ENCODE data around the gene INSR. TPM values are rescaled to one million over a fixed set of nuclear protein-coding genes. Genes with fewer than 3 reads are reported as not detected.

Gene INSR
- 10 to 100 TPM; 48.2 to 58.6 (median 55.8) TPM for total RNA-seq
- polyA plus RNA-seq: 17.3 TPM
- long read RNA-seq, donor 1, partial matches to known transcripts: 44 of 56 reads
- long read RNA-seq, donor 1, other reads (novel, unspliced or antisense): 12 of 56 reads
- long read RNA-seq, donor 2, full-length matches to known transcripts: 2 of 33 reads
- long read RNA-seq, donor 2, partial matches to known transcripts: 22 of 33 reads
- long read RNA-seq, donor 2, other reads (novel, unspliced or antisense): 9 of 33 reads
- long read RNA-seq, donor 3, partial matches to known transcripts: 41 of 68 reads
- long read RNA-seq, donor 3, other reads (novel, unspliced or antisense): 27 of 68 reads
- long read RNA-seq, donor 4, full-length matches to known transcripts: 1 of 16 reads
- long read RNA-seq, donor 4, partial matches to known transcripts: 8 of 16 reads
- long read RNA-seq, donor 4, other reads (novel, unspliced or antisense): 7 of 16 reads

GRCh38 chr19:7293762-7294557, at the start of gene INSR:
INSR (minus strand) TSS chr19:7294414; CDS start chr19:7293891, 523 bp downstream.
- Histone ChIP-seq H3K27me3 (ENCODE audit: control insufficient read depth, insufficient read depth) (no peaks in the 10 kb centered on the region), H3K9me3 (ENCODE audit: control insufficient read depth, low read length) (no peaks in the 10 kb centered on the region), H3K4me1 (ENCODE audit: control insufficient read depth, insufficient read depth, low read length) (peaks cover 5% of the 10 kb centered on the region), H3K4me3 (ENCODE audit: low read length) (peak within 1 kb of the TSS; percentile 95), H3K27ac (ENCODE audit: low read length) (peak within 1 kb of the TSS; percentile 92)
- peak; percentile 97 for ATAC-seq
- intact Hi-C loops (cut with DNase I): loop anchor here in 2 of 4 donors (5.0 to 10.0 kb wide), 2 partner anchors 97 to 149 kb away; no protein-coding TSS in a partner anchor
- peak; percentile 90 to 97 (median 95) for DNase-seq
- 1% methylated on average over 108 of the region's 108 CpGs for WGBS

GRCh38 chr19:7342143-7342542, 47.9 kb upstream of the INSR start:
- no peaks in the 10 kb centered on the region for H3K27me3 ChIP-seq (ENCODE audit: control insufficient read depth, insufficient read depth)
- no peak overlapping the region for H3K27ac ChIP-seq (ENCODE audit: low read length)
- WGBS: 91% methylated on average over 5 of the region's 5 CpGs
- intact Hi-C loops (cut with DNase I): loop anchor here in 3 of 4 donors (5.0 to 10.0 kb wide), 2 partner anchors 195 to 197 kb away; no protein-coding TSS in a partner anchor
- ATAC-seq: no peak
- H3K4me1 ChIP-seq (ENCODE audit: control insufficient read depth, insufficient read depth, low read length): no peaks in the 10 kb centered on the region
- no peak overlapping the region for H3K4me3 ChIP-seq (ENCODE audit: low read length)
- no peak for DNase-seq
- H3K9me3 ChIP-seq (ENCODE audit: control insufficient read depth, low read length): no peaks in the 10 kb centered on the region

GRCh38 chr19:7340959-7341837, 47.0 kb upstream of the INSR start:
- Histone ChIP-seq H3K9me3 (ENCODE audit: control insufficient read depth, low read length) (no peaks in the 10 kb centered on the region), H3K4me3 (ENCODE audit: low read length) (no peak overlapping the region), H3K27ac (ENCODE audit: low read length) (no peak overlapping the region), H3K27me3 (ENCODE audit: control insufficient read depth, insufficient read depth) (no peaks in the 10 kb centered on the region), H3K4me1 (ENCODE audit: control insufficient read depth, insufficient read depth, low read length) (no peaks in the 10 kb centered on the region)
- peak; percentile 65 to 68 for ATAC-seq
- 39% methylated on average over 22 of the region's 22 CpGs for WGBS
- DNase-seq: peak; percentile 73 to 92 (median 91)
- intact Hi-C loops (cut with DNase I): loop anchor here (1.0 to 10.0 kb wide), 5 partner anchors 192 to 239 kb away; no protein-coding TSS in a partner anchor

- 75% methylated on average over 12 of the region's 12 CpGs for WGBS
- Histone ChIP-seq H3K9me3 (ENCODE audit: control insufficient read depth, low read length) (no peaks in the 10 kb centered on the region), H3K27me3 (ENCODE audit: control insufficient read depth, insufficient read depth) (no peaks in the 10 kb centered on the region), H3K4me1 (ENCODE audit: control insufficient read depth, insufficient read depth, low read length) (no peaks in the 10 kb centered on the region), H3K27ac (ENCODE audit: low read length) (no peak overlapping the region), H3K4me3 (ENCODE audit: low read length) (no peak overlapping the region)
- intact Hi-C loops (cut with DNase I): no loop called here
- ATAC-seq (peak in 1 of 2 donors; percentile 34), DNase-seq (peak in 2 of 3 donors; percentile 20 to 66)
These were observed 43.4 kb upstream of the INSR start for GRCh38 chr19:7337380-7338194.

- H3K4me3 ChIP-seq (ENCODE audit: low read length): no peak overlapping the region
- H3K27ac ChIP-seq (ENCODE audit: low read length): no peak overlapping the region
- DNase-seq (peak in 1 of 3 donors; percentile 24), ATAC-seq (peak; percentile 14 to 39)
- H3K9me3 ChIP-seq (ENCODE audit: control insufficient read depth, low read length): no peaks in the 10 kb centered on the region
- intact Hi-C loops (cut with DNase I): no loop called here
- no peaks in the 10 kb centered on the region for H3K27me3 ChIP-seq (ENCODE audit: control insufficient read depth, insufficient read depth)
- no peaks in the 10 kb centered on the region for H3K4me1 ChIP-seq (ENCODE audit: control insufficient read depth, insufficient read depth, low read length)
- 73% methylated on average over 9 of the region's 9 CpGs for WGBS
These were observed 42.2 kb upstream of the INSR start for GRCh38 chr19:7336321-7336973.

- H3K4me1 ChIP-seq (ENCODE audit: control insufficient read depth, insufficient read depth, low read length): no peaks in the 10 kb centered on the region
- WGBS: 43% methylated on average over 17 of the region's 17 CpGs
- peak overlapping the region; percentile 63 for H3K27ac ChIP-seq (ENCODE audit: low read length)
- no peaks in the 10 kb centered on the region for H3K9me3 ChIP-seq (ENCODE audit: control insufficient read depth, low read length)
- intact Hi-C loops (cut with DNase I): no loop called here
- ATAC-seq: peak; percentile 60 to 93
- H3K27me3 ChIP-seq (ENCODE audit: control insufficient read depth, insufficient read depth): no peaks in the 10 kb centered on the region
- peak; percentile 69 to 79 (median 69) for DNase-seq
- H3K4me3 ChIP-seq (ENCODE audit: low read length): no peak overlapping the region
These were observed 39.2 kb upstream of the INSR start for GRCh38 chr19:7333198-7334118.

GRCh38 chr19:7331446-7331845, 37.2 kb upstream of the INSR start:
- ATAC-seq: no peak
- intact Hi-C loops (cut with DNase I): no loop called here
- 89% methylated on average over 4 of the region's 4 CpGs for WGBS

GRCh38 chr19:7328647-7329046, 34.4 kb upstream of the INSR start:
- Histone ChIP-seq H3K4me3 (ENCODE audit: low read length) (no peak overlapping the region), H3K27ac (ENCODE audit: low read length) (no peak overlapping the region), H3K4me1 (ENCODE audit: control insufficient read depth, insufficient read depth, low read length) (no peaks in the 10 kb centered on the region), H3K9me3 (ENCODE audit: control insufficient read depth, low read length) (no peaks in the 10 kb centered on the region), H3K27me3 (ENCODE audit: control insufficient read depth, insufficient read depth) (no peaks in the 10 kb centered on the region)
- WGBS: 91% methylated on average over 4 of the region's 4 CpGs
- intact Hi-C loops (cut with DNase I): no loop called here
- DNase-seq: no peak
- ATAC-seq: no peak

More at GRCh38 chr19:7331446-7331845, 37.2 kb upstream of the INSR start:
- no peak overlapping the region for H3K4me3 ChIP-seq (ENCODE audit: low read length)
- H3K27ac ChIP-seq (ENCODE audit: low read length): no peak overlapping the region
- no peak for DNase-seq
- H3K4me1 ChIP-seq (ENCODE audit: control insufficient read depth, insufficient read depth, low read length): no peaks in the 10 kb centered on the region
- H3K9me3 ChIP-seq (ENCODE audit: control insufficient read depth, low read length): no peaks in the 10 kb centered on the region
- H3K27me3 ChIP-seq (ENCODE audit: control insufficient read depth, insufficient read depth): no peaks in the 10 kb centered on the region

- 80% methylated on average over 1 of the region's 1 CpG for WGBS
- Histone ChIP-seq H3K27ac (ENCODE audit: low read length) (no peak overlapping the region), H3K27me3 (ENCODE audit: control insufficient read depth, insufficient read depth) (no peaks in the 10 kb centered on the region), H3K9me3 (ENCODE audit: control insufficient read depth, low read length) (no peaks in the 10 kb centered on the region), H3K4me3 (ENCODE audit: low read length) (no peak overlapping the region), H3K4me1 (ENCODE audit: control insufficient read depth, insufficient read depth, low read length) (no peaks in the 10 kb centered on the region)
- ATAC-seq (no peak), DNase-seq (no peak)
- intact Hi-C loops (cut with DNase I): no loop called here
These were observed 33.6 kb upstream of the INSR start for GRCh38 chr19:7327802-7328201.
